Activated T-helper 2 cell treated with anti-CD3 and anti-CD28 coated beads, Interferon-gamma antibody, Interleukin-2, Interleukin-4, amounts not matched to agents 10 μg/mL and 5 μg/mL and 100 μg/mL, durations not matched to agents 14 hours and 24 hours and 36 hours (primary cell): ENCODE data around the gene TSHZ3. TPM values are rescaled to one million over a fixed set of nuclear protein-coding genes. Genes with fewer than 3 reads are reported as not detected.

Experiments
- DNase-seq: peaks from one replicate; pipeline ENCODE4 v3.0.0; 2021; ENCODE audit warnings: low spot score
- H3K27ac Mint-ChIP-seq: one replicate; pipeline ENCODE4 v1.8.0; 2021; ENCODE audit warnings: mixed read lengths
- H3K27me3 Mint-ChIP-seq: one replicate; pipeline ENCODE4 v1.8.0; 2021; ENCODE audit warnings: low read depth, mixed read lengths
- H3K36me3 Mint-ChIP-seq: one replicate; pipeline ENCODE4 v1.8.0; 2021; ENCODE audit warnings: low read depth, mixed read lengths
- H3K4me1 Mint-ChIP-seq: one replicate; pipeline ENCODE4 v1.8.0; 2021; ENCODE audit warnings: low read depth, mixed read lengths
- H3K4me3 Mint-ChIP-seq: one replicate; pipeline ENCODE4 v1.8.0; 2021; ENCODE audit warnings: low read depth, mild to moderate bottlenecking, moderate library complexity, mixed read lengths
- H3K9me3 Mint-ChIP-seq: one replicate; pipeline ENCODE4 v1.8.0; 2021; ENCODE audit warnings: mixed read lengths
- intact Hi-C: fragments of 100-400 bp; cut with micrococcal nuclease; formaldehyde crosslinking; loops from one replicate; pipeline ENCODE4 v1.15.1; 2023
- total RNA-seq: library from RNA; stranded (reverse); gene quantifications from 2 replicates; pipeline ENCODE4 v1.2.3, GENCODE V29; 2022

Gene TSHZ3
- total RNA-seq, 1 donor from 2014 or later = 0.66 TPM

- H3K27me3 Mint-ChIP-seq = no peaks in the 10 kb centered on the region
- H3K4me1 Mint-ChIP-seq = no peaks in the 10 kb centered on the region
- H3K36me3 Mint-ChIP-seq = no peaks in the 10 kb centered on the region
- H3K4me3 Mint-ChIP-seq = no peak overlapping the region
- intact Hi-C loops = no loop called here
- DNase-seq = no peak
- no peaks in the 10 kb centered on the region for H3K9me3 Mint-ChIP-seq
- no peak overlapping the region for H3K27ac Mint-ChIP-seq
Measured at GRCh38 chr19:31313291-31314030, 35.8 kb downstream of the TSHZ3 start.

DNA sequence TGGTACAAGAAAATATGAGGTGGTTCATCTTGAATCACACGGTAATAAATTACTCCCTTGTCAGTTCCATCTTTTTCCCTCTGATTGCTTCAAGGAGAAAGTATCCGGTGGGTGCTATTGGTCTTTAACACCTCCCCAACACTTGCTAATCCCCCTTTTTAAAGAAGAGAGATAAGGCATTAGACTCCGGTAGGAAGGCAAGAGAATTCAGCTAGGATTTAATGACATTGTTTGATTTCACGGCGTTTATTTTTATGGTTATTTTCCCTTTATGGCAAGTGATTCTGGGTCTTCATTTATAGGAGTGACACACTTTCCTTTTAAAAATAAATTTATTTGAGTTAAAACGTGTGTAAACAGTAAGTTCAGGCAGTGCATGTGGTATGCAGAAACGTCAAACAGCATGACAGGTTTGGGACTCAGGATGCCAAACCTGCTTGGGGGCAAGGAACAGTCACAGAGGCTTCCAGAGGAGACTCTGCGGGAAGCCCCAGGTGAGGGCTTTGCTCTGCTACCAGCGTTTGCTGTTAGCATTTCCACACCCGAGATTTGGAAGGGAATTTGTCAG, 36.5 kb downstream of the TSHZ3 start:
- intact Hi-C loops = no loop called here
- H3K36me3 Mint-ChIP-seq = no peaks in the 10 kb centered on the region
- H3K4me1 Mint-ChIP-seq = no peaks in the 10 kb centered on the region
- no peak overlapping the region for H3K27ac Mint-ChIP-seq
- no peaks in the 10 kb centered on the region for H3K9me3 Mint-ChIP-seq
- DNase-seq = no peak
- no peak overlapping the region for H3K4me3 Mint-ChIP-seq
- H3K27me3 Mint-ChIP-seq = no peaks in the 10 kb centered on the region

GRCh38 chr19:31312009-31312676, 37.1 kb downstream of the TSHZ3 start:
- intact Hi-C loops = no loop called here
- no peaks in the 10 kb centered on the region for H3K36me3 Mint-ChIP-seq
- H3K27ac Mint-ChIP-seq = no peak overlapping the region
- no peak overlapping the region for H3K4me3 Mint-ChIP-seq
- no peaks in the 10 kb centered on the region for H3K27me3 Mint-ChIP-seq
- DNase-seq = no peak
- H3K9me3 Mint-ChIP-seq = no peaks in the 10 kb centered on the region
- H3K4me1 Mint-ChIP-seq = no peaks in the 10 kb centered on the region

GRCh38 chr19:31310432-31311133, 38.7 kb downstream of the TSHZ3 start:
- Mint-ChIP-seq H3K4me3 (no peak overlapping the region), H3K27me3 (no peaks in the 10 kb centered on the region), H3K27ac (no peak overlapping the region), H3K4me1 (no peaks in the 10 kb centered on the region), H3K9me3 (no peaks in the 10 kb centered on the region), H3K36me3 (no peaks in the 10 kb centered on the region)
- intact Hi-C loops = no loop called here
- no peak for DNase-seq

- Mint-ChIP-seq H3K4me1 (no peaks in the 10 kb centered on the region), H3K36me3 (no peaks in the 10 kb centered on the region), H3K27ac (no peak overlapping the region), H3K9me3 (no peaks in the 10 kb centered on the region), H3K4me3 (no peak overlapping the region), H3K27me3 (peaks cover 4% of the 10 kb centered on the region)
- intact Hi-C loops = no loop called here
- no peak for DNase-seq
Measured at GRCh38 chr19:31308781-31309180, 40.5 kb downstream of the TSHZ3 start.

DNA sequence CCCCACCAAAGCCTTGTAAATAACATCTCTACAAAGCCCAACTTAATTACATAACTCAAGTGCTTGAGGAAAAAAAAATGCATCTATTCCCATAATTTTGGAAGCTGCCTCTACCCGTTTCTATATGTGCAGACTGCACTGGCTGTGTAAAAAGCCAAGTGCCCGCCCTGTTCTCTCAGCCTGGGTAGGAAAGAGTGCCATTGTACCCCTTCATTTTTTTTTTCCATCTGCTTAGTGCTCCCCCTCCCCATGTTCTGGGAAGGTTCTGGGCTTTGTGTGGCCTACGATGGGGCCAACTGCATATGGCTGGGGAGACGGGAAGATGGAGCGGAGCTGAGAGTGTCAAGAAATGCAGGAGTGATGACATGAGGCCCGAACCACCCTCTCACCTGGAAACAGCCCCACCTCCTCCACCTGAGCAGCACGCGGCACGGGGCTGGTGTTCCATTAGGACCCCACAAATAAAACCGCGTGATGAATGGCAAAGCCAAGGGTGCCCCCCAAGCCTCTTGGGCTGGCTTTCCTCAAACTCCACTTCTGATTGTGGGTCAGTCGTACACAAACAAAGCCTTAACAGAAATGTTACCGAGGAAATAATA, 42.1 kb downstream of the TSHZ3 start:
- Mint-ChIP-seq H3K27me3 (peaks cover 4% of the 10 kb centered on the region), H3K36me3 (no peaks in the 10 kb centered on the region), H3K4me3 (no peak overlapping the region)

DNA sequence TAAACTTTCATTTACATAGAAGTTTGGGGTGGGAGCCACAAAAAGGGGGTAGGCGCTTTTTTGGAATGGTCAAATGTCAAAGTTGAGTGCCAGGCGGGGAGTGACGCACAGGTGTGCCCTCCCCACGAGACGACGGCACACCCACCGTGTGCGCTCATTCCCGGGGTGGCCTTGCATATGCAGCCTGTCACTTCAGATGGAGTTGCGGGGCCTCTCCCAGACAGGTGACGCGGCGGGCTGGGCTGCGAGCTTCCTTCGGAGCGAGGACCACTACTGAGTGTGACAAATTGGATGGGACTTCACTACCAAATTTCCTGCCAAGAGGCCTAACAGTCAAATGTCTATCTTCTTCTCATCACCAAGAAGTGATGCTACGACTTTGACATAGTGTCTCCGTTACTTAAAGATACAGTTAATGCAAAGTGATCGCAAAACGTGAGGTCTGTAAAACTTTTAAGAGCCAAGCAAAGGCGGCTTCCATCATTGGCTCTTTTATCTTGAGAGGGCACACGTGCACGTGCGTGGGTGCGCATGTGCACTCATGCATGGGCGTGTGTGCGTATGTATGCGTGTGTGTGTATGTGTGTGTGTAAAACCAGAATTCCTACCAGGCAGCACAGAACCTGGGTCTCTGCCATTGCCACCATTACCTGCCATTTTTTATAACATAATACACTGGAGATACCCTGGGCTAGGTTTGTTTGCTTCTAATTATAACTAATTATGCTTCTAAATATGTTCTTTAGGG, 43.1 kb downstream of the TSHZ3 start:
- no peak overlapping the region for H3K4me3 Mint-ChIP-seq
- intact Hi-C loops = no loop called here
- DNase-seq = no peak
- H3K27me3 Mint-ChIP-seq = peaks cover 4% of the 10 kb centered on the region
- H3K4me1 Mint-ChIP-seq = no peaks in the 10 kb centered on the region
- no peaks in the 10 kb centered on the region for H3K9me3 Mint-ChIP-seq
- H3K36me3 Mint-ChIP-seq = no peaks in the 10 kb centered on the region
- no peak overlapping the region for H3K27ac Mint-ChIP-seq

More for the DNA sequence above, 42.1 kb downstream of the TSHZ3 start:
- no peak overlapping the region for H3K27ac Mint-ChIP-seq
- H3K9me3 Mint-ChIP-seq = no peaks in the 10 kb centered on the region
- H3K4me1 Mint-ChIP-seq = no peaks in the 10 kb centered on the region
- intact Hi-C loops = no loop called here
- DNase-seq = no peak

DNA sequence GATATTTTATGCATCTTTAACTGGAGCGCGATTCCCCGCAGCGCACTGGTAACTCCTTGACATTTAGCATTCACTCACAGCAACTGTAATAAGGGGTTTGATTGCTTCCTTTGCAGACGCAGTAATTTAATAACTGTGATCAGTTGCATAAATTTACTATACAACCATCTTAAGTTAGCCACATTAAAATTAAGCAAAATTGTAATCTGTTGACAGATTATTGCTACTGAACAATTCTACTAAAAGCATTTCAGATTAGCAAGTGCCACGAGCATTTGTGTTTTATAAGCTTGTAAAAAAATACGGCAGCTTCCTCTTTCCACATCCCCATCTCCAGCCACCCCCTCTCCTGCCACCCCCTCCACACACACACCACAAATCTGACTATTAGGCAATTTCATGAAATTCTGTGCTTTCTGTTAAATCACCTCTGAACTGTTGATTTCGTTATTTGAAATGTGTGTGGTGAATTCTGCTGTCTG, 44.4 kb downstream of the TSHZ3 start:
- H3K36me3 Mint-ChIP-seq = no peaks in the 10 kb centered on the region
- H3K27me3 Mint-ChIP-seq = peaks cover 4% of the 10 kb centered on the region
- no peak overlapping the region for H3K4me3 Mint-ChIP-seq
- intact Hi-C loops = no loop called here
- H3K4me1 Mint-ChIP-seq = no peaks in the 10 kb centered on the region
- no peaks in the 10 kb centered on the region for H3K9me3 Mint-ChIP-seq
- DNase-seq = no peak
- no peak overlapping the region for H3K27ac Mint-ChIP-seq

- no peaks in the 10 kb centered on the region for H3K36me3 Mint-ChIP-seq
- H3K9me3 Mint-ChIP-seq = no peaks in the 10 kb centered on the region
Measured at GRCh38 chr19:31303262-31303815, 45.9 kb downstream of the TSHZ3 start.

GRCh38 chr19:31301306-31301980, 47.8 kb downstream of the TSHZ3 start:
- intact Hi-C loops = no loop called here
- Mint-ChIP-seq H3K9me3 (no peaks in the 10 kb centered on the region), H3K27me3 (peaks cover 4% of the 10 kb centered on the region), H3K4me3 (no peak overlapping the region), H3K27ac (no peak overlapping the region), H3K36me3 (no peaks in the 10 kb centered on the region), H3K4me1 (no peaks in the 10 kb centered on the region)
- no peak for DNase-seq

More at GRCh38 chr19:31303262-31303815, 45.9 kb downstream of the TSHZ3 start:
- H3K27me3 Mint-ChIP-seq = peaks cover 4% of the 10 kb centered on the region
- no peaks in the 10 kb centered on the region for H3K4me1 Mint-ChIP-seq
- no peak for DNase-seq
- H3K4me3 Mint-ChIP-seq = no peak overlapping the region
- intact Hi-C loops = no loop called here
- no peak overlapping the region for H3K27ac Mint-ChIP-seq

DNA sequence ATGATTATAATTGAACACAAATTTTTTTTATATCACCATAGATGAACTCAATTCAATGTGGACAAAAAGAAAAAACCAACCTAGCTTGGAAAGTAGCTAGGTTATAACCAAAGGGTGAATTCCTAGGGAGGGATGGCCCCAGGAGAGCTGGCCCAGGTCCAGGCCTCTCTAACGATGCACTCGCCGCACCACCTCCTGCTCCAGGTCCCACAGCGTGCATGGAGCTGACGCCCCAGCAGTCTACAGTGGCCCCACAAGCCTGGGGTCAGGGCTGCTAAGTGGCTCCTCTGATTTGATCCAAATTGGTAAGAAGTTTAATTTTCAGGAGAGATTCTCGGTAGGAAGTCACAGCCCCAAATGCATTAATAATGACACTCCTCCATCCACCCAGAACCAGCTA, 48.8 kb downstream of the TSHZ3 start:
- Mint-ChIP-seq H3K27ac (no peak overlapping the region), H3K4me1 (no peaks in the 10 kb centered on the region), H3K4me3 (no peak overlapping the region), H3K9me3 (no peaks in the 10 kb centered on the region), H3K36me3 (no peaks in the 10 kb centered on the region), H3K27me3 (peaks cover 3% of the 10 kb centered on the region)
- intact Hi-C loops = no loop called here
- no peak for DNase-seq
